NCI-H146 (cell line): Measurements from ENCODE around the gene OXTR.
"Not testable (repeated sequence)": the region's sequence is repeated elsewhere in the genome, so short reads cannot be mapped to it uniquely, and the experiment has no call there.

Source experiments
- DNase-seq: peaks from one replicate; lab custom pipeline; 2025; lab: John Stamatoyannopoulos, UW

OXTR gene

DNA sequence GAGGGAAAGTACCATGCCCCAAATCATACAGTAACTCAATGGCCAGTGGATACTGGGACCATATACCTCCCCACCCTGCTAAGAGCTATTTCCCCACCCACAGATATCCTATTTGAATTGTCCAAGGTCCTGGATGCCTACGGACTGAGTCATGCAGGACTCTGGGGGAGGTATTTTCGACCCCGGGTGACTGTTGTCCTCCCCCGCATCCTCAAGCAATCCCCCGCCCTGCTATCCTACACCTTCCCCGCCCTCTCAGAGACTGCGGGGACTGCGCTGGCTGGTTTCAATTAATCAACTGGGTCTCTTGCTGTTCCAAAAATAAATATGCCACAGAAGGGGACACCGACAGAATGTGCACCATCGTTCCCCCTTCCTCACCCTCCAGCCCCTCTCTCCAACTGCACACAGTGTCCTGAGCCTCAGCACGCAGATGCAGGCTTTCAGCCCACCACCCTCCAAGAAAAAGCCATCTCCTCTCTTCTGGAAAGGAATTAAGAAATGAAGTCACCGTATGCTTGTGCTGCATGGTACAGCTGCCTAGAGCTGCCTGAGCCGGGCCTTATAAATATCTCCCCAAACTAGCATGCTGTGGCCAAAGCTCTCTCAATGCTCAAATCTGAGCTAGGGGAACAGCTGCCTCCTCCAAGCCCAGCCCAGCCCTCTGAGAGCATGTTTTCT is 27.7 kb downstream of the OXTR start:
- no peak for DNase-seq

DNA sequence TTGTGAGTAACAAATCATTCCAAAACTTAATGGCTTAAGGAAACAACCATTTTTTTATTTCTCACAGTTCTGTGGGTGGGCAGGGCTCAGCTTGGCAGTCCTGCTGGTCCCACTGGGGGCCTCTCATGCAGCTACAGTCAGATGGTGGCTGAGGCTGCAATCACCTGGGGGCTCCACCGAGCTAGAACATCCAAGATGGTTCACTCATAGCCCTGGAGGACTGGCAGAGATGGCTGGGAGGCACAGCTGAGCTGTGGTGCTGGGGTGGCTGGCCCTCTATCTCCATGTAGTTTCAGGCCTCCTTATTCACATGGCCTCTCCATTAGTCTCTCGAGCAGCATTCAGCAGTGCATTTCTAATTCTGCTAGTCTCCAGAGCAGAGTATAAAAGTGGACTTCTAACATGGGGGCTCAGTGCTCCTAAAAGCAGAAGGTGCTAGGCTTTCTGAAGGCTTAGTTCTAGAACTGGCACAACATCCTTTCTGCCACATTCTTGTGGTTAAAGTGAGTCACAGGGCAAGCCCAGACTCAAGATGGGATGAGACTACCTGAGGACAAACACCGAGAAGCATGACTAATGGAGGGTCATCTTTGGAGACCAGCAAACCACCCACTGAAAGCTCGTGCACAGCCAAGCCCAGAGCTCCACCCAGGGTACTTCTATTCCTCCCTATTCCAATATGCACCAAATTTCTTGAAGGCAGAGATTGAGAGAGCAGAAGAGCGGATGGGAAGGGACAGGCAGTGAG is 29.5 kb downstream of the OXTR start:
- DNase-seq, result no peak

DNA sequence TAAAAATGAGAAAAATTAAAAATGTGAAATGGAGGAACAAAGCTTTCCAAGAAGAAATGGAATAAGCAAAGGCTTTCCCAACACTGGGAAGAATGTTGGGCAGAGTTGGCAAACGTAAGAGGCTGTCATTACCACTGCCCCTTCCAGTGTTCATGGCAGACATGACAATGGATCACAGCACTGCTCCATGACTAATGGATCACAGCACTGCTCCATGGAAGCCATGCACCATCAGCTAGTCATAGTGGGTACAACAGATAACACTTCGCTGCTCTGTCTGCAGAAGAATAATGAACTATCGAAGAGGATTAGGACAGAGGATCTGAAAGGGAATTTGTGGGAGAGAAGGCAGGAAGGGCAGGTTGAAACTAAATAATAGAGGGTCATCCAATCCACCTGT is 30.8 kb downstream of the OXTR start:
- DNase-seq, result no peak

DNA sequence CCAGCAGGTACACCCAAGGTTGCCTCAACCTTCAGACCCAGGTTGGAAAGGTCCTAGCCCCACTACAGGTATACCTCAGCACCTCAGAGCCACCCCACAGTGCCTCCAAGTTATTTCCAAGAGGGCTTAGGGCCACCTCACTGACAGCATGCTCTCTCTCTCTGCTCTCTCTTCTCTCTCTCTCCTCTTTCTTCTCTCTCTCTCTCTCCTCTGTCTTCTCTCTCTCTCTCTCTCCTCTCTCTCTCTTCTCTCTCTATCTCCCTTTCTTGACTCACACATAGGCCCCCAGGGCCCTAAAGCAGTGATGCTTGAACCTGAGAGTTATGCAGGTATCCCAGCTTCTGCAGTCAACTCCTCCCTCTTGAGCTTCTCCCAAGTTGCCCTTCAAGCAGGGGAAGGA is 31.6 kb downstream of the OXTR start:
- no peak for DNase-seq

DNA sequence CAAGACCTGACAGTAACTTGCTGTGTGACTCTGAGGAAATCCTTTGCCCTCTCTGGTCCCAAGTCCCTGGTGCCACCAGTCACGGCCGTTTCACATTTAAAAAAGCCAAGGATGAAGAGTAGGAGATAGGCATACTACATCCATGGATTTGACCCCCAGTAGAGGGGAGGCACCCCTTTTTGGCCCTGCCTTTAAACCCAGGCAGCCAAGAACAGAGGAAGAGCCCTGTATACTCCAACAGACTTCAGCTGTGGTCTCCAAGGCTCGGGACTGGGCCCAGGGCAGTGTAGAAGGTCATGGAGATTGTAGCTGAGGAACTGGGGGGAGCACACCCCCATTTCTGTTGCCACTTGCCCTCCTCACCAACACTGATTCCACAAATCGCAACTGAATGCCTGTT is 32.1 kb downstream of the OXTR start:
- no peak for DNase-seq

DNA sequence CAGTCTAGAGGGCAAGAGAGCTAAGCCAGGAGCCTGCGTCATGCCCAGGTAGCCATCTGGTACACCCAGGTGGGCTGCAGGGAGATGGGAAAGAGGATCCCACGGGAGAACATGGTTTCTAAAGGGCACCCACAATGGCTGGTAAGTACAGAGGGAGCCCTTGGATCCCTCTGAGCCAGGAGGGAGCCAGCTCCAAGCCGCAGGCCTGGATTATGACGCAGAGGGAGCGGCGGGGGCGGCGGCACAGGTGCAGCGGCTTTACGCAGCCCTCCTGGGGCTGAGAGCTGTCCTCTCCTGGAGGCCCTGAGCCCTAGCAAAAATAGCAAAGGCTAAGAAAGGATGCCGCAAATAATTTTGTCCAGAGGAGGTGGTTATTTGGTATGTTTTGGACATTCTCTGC is 33.0 kb downstream of the OXTR start:
- no peak for DNase-seq

DNA sequence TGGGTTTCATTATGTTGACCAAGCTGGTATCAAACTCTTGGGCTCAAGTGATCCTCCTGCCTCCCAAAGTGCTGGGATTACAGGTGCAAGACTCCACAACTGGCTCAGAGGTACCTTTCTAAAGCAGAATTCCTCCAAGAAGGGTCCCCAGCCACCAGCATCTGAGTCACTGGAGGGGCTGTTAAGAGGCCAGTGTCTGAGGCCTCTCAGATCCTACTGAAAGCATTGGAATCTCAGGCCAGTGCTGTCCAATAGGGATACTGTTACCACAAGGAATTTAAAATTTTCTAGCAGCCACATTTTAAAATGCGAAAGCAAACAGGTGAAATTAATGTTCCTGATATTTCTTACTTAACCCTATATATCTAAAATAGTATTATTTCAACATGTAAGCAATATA is 34.5 kb downstream of the OXTR start:
- DNase-seq, result no peak

DNA sequence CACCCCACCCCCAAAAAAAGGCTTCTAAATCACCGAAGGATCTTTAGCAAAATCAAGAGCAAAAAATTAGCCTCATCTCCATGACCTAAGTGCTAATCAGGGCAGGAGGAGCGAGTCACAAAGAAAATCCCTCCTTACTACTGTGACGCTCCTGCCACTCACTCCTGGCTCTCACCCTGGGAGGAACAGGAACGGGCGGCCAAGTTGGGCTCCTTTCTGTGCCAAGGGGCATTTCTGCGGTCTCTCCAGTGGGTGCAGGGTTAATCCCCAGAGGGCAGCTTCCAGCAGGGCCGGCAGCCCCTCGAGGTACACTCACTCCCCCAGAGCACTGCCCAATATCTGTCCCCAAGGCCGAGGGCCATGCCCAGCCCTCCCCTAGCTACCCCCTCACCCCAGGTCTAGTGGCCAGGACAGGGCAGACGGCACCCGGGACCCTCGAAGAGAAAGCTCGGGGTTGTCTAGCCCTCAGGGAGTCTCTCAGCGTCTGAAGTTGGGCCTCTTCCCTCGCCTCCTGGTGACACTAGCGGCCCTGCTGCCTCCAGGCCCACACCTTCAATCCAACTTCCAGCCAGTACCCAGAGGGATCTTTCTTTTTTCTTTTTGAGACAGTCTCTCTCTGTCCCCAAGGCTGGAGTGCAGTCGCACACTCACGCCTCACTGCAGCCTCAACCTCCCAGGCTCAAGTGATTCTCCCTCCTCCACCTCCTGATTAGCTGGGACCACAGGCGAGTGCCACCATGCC is 35.1 kb downstream of the OXTR start:
- no peak for DNase-seq

DNA sequence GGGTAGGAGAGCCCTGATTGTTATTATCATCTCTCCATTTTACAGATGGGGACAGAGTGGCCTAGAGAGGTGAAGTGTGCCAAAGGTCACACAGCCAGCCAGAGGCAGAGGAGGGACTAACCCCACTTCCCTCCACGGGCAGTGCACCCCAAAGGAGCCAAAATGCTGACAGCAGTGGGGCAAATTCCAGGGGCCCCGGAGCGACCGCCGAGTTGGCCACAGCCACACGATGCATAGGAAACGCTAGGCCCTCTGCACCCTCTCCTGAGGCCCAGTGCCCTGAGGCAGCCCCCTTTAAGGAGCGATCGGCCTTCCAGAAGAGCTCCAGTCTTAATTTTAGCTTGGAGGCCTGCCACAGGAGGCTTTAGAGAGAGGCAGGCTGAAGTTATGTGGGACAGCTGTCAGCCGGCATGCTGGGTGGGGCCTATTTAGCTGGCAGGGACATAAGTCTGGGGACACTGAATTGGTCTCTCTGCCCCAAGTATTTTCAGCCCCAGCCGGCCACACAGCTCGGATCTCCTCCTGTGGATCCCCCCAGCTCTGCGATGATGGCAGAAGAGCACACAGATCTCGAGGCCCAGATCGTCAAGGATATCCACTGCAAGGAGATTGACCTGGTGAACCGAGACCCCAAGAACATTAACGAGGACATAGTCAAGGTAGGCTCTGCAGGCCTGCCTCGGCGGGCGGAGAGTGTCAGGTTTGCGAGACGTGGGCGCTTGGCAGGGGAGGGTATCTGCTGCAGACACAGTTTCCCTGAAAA is 35.9 kb downstream of the OXTR start, which contains the start of gene CAV3:
TSS of gene CAV3 (plus strand) at position 471 of the 763 bp plus-strand sequence. CDS start at position 546, 75 bp downstream.
- DNase-seq, result no peak

DNA sequence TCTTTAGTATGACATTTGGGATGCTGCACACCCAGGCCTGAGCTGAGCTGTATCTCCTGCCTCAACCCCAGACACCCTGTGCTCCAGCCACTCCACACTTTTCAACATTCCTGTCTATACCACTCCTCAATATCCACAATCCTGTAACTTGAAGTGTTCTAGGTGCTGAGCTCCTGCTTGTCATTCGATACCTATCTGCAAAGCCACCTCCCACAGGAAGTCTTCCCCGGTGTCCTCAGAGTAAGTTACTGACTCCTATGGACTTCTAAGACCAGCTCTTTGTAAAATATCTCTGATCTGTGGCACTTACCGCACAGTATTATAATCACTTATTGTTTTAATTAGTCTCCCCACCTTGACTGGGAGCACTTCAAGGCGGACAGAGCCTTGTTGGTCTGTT is 37.0 kb downstream of the OXTR start:
- DNase-seq, result no peak

DNA sequence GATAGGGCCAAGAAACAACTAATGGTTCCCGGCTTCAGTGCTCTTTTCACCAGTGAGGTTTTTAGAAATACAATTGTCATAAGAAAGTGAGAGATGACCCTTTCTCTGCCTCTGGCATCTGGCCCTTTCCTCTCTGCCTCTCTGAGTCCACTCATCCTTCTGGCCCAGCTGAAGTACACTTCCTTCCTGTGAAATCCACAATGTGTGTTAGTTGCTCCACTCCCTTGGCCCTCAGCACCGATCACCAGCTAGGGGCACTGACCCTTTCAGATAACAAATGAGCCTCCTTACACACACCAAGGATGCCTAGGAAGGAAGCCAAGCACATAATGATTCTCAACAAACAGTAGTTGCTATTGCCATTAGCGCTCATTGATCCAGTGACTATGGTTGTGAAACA is 38.8 kb downstream of the OXTR start:
- DNase-seq, result no peak

DNA sequence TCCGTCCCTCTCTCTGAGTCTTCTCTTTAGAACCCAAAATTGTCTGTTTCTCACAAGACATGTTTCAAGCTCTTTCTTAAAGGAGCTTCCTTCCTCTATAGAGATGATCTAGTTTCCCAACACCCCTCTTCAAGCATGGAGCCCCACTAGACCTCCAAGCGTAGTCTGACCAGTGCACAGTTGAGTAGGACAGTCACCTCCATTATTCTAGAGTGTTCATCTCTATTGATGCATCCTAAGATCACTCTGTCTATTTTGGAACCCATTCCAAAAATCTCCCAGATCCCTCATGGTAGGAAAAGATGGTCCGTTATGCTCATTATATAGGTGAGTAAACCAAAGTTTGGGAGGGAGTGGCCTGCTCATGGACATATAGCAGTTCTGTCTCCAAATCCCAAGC is 39.9 kb downstream of the OXTR start:
- no peak for DNase-seq

DNA sequence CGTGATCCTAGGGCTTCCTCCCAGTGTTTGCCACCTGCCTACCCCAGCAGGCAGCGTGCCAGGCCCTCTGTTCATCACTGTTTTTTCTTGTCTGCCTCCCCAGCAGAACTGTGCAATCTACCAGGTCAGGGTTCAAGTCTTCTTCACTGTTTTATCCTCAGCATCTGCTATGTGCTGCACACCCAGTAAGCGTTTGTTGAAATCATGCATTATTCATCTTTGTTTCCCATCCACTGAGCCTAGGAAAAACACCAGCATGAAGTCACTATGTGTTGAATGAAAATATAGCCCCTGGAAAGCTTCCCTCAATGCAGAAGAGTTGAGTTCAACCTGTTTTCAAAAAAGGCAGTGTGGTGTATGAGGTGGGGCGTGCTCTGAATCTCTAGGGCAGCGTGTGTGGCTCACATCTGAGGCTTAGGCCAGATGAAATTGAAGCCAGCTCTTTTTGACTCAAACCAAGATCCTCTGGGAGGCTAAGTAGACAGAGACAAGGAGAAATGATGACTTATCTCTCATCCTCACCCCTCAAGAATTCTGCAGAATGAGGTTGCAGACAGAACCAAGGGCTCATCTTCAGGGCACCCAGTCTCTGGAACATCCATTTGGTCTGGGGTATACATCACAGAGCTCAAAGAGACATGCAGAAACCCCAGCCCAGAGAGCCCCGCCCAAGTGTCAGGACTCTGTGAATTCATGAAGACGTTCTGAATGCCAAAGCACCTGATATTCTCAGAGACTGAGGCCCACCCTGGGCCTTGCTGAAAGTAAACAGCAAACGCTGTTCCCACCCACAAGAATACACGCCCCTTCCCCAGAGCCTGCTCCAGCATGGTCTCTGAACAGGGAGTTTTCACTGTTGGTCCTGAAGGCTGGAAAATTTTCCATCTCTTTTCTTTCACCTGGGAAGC is 41.6 kb downstream of the OXTR start:
- no peak for DNase-seq

DNA sequence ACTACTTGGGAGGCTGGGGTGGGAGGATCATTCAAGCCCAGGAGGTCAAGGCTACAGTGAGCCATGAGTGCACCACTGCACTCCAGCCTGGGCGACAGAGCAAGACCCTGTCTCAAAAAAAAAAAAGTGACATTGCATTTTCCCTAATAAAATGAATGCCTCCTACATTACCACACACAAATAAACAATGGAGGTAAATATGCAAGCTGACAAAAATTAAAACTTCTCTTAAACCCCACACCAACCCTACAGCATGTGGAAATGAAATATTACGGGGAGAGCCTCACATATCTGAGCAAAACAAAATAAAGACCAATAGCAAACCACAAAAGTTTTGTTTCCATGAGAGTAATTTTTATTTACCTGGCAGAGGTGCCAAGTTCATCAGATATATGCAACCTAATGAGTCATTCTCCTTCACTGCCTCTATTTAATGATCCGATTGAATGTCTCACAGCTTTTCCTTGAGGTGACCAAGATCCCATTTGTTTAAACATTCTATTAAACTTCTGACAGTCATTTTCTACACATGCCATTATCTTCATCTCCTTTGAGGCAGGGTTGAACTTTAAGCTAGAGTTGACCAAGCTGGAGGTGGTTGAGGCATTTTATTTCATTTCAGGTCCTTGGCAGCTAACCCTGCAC is 45.2 kb downstream of the OXTR start:
- DNase-seq, result no peak

DNA sequence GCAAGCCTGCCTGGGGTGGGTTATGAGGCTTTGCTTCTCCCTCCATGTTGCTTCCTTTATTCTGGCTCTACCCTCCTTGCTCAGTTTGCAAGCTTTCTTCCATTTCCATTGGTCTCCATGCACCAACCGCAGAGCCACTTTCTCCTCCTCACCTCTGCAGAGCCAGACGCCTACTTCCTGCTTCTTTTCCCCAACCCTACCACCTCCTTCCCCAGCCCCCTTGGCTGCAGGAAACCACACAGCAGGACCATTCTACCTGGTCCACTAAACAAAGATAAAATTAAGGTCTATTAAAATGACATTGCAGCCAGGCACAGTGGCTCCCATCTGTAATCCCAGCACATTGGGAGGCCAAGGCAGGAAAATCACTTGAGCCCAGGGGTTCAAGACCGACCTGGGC is 45.8 kb downstream of the OXTR start:
- DNase-seq, result no peak

DNA sequence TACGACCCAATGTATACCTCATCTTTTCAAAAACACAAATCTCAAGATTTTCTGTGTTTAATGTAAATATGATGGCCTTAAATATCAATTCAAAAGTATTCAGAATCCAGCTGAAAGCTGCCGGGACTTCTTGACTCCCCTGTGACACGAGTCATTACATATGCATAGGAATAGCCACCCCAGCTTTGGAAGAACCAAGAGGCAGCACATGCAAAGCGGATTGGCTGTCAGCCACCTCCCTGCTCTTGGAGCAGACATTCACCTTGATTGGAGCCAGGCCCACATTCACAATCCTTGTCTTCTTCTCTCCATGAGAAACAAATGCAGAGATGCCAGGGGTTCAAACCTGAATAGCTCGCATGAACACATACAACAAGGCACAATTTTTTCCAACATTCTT is 46.6 kb downstream of the OXTR start:
- DNase-seq, result no peak

DNA sequence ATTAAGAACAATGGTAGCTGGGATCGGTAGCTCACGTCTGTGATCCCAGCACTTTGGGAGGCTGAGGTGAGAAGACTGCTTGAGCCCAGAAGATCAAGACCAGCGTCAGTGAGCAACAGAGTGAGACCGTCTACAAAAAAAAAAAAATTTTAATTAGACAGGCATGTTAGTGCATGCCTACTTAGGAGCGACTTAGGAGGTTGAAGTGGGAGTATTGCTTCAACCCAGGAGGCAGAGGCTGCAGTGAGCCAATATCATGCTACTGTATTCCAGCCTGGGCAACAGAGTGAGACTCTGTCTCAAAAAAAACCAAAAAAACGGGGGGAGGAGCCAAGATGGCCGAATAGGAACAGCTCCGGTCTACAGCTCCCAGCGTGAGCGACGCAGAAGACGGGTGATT is 53.7 kb downstream of the OXTR start:
- DNase-seq, result not testable (repeated sequence)

DNA sequence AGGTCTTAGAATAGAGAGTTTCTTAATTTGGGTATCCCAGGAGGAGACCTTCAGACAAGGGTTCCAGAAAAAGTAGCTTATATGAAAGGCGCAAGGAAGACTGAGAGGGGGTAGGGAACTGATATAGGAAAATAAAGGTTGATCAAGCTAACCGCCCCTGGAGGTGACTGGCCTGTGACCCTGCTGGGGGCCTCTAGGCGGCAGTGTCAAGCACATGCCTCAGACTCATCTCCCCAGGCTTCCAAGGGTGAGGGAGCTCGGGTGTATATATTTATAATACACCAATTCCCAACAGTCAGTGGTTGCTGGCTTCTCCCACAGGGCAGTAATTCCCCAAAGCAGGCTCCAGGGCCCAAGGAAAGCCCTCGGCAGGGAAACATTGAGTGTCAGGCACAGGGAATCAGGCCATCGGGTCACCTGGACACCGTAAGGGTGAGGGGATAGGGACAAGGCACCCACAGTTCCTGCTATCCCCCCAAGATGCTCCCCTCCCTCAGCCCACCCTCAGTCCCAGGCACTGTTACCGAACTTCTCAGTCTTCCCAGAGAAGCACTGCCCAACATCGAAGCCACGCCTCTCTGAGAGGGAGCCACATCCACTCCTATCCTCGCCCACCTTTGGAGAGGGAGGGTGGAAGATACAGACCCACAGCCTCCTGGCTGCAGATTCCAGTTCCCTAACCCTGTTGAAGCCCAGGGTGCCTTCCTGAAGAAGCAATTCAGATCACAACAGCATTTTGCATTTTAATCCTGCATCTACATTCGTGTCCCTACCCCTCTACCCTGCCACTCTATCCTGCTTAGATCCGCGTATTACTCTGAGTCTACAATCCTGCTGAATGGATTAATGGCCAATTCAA is 55.3 kb downstream of the OXTR start:
- no peak for DNase-seq

DNA sequence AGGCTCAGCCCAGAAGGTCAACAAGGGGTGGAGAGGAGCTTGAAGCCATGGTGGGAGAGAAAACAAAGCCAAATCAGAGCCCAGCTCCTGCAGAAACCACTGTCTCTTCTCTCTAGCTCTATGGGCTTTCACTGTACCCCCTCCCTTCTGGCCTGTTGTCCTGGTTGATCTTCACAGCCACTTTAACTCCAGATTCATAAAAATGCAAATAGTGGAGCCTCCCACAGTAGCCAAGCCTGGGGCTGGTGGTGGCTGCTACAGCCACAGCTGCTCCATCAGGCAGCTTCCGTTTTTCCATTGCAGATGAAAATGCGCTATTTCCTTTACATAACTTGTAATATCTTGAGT is 56.5 kb downstream of the OXTR start:
- no peak for DNase-seq
